Neural progenitor cell (in vitro differentiated cells): Measurements from ENCODE around the gene RSPH3.

Experiments
- EZH2phosphoT487 ChIP-seq: fragments of 200-600 bp; sonication (generic); IDR thresholded peaks from 2 replicates; pipeline ENCODE4 v1.6.1; 2017; ENCODE audit warnings: antibody characterized with exemption
- TF ChIP-seq, protein P1 (sequence below): fragments of 200-600 bp; sonication (generic); IDR thresholded peaks from 2 replicates; pipeline ENCODE4 v1.5.1; 2017; ENCODE audit warnings: antibody characterized with exemption, mild to moderate bottlenecking

DNA sequence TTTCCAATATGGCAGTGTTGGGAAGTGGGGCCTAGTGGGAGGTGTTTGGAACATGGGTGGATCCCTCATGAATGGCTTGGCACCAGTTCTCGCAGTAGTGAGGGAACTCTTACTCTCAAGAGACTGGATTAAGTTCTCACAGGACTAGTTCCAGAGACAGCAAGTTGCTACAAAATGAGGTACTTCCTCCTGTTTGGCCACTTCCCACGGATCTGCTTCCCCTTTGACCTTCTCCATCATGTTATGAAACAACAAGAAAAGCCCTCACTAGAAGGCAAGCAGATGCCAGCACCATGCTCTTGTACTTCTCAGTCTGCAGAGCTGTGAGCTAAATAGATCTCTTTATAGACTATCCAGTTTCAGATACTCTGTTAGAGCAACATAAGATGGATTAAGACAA is 3.1 kb downstream of the RSPH3 start:
- TF ChIP-seq, protein P1, sequence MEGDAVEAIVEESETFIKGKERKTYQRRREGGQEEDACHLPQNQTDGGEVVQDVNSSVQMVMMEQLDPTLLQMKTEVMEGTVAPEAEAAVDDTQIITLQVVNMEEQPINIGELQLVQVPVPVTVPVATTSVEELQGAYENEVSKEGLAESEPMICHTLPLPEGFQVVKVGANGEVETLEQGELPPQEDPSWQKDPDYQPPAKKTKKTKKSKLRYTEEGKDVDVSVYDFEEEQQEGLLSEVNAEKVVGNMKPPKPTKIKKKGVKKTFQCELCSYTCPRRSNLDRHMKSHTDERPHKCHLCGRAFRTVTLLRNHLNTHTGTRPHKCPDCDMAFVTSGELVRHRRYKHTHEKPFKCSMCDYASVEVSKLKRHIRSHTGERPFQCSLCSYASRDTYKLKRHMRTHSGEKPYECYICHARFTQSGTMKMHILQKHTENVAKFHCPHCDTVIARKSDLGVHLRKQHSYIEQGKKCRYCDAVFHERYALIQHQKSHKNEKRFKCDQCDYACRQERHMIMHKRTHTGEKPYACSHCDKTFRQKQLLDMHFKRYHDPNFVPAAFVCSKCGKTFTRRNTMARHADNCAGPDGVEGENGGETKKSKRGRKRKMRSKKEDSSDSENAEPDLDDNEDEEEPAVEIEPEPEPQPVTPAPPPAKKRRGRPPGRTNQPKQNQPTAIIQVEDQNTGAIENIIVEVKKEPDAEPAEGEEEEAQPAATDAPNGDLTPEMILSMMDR: no peak
- no peak for TF ChIP-seq EZH2phosphoT487
